Fibroblast of the aortic adventitia (primary cell): Measurements from ENCODE around the gene SETMAR. TPM values are rescaled to one million over a fixed set of nuclear protein-coding genes. Genes with fewer than 3 reads are reported as not detected.

ENCODE experiments used
- DNase-seq: peaks from one replicate; pipeline ENCODE4 v3.0.0-alpha.2; 2010; ENCODE audit warnings: low read depth
- H3K4me3 ChIP-seq: 2 replicates; pipeline ENCODE4 v1.5.1; 2011; ENCODE audit warnings: low read depth, mild to moderate bottlenecking, control low read depth, low read length, moderate library complexity
- CTCF ChIP-seq: IDR thresholded peaks from 2 replicates; pipeline ENCODE4 v1.5.1; 2011; ENCODE audit warnings: mild to moderate bottlenecking, low read length, control low read depth, inconsistent platforms; ENCODE audit not compliant: insufficient read depth
- total RNA-seq: library from RNA; depleted of rRNA; stranded (reverse); fragments of >200 nt; gene quantifications from 2 replicates; pipeline ENCODE4 v1.2.3, GENCODE V29; 2012; ENCODE audit warnings: low replicate concordance

Gene SETMAR
- total RNA-seq, 1 donor, result 12.6 TPM

- H3K4me3 ChIP-seq, result no peak overlapping the region
- no peak for TF ChIP-seq CTCF
- DNase-seq, result no peak
Observed at GRCh38 chr3:4311496-4311895, 8.3 kb downstream of the SETMAR start.

- no peak for TF ChIP-seq CTCF
- H3K4me3 ChIP-seq, result no peak overlapping the region
- DNase-seq, result no peak
Observed at GRCh38 chr3:4313606-4314293, 10.6 kb downstream of the SETMAR start.

GRCh38 chr3:4314688-4315087 is 11.5 kb downstream of the SETMAR start:
- no peak overlapping the region for H3K4me3 ChIP-seq
- peak; percentile 45 for TF ChIP-seq CTCF
- DNase-seq, result peak; percentile 9

- H3K4me3 ChIP-seq, result no peak overlapping the region
- peak; percentile 8 for DNase-seq
- TF ChIP-seq CTCF, result no peak
Observed at GRCh38 chr3:4320096-4320911, 17.1 kb downstream of the SETMAR start.

- no peak for TF ChIP-seq CTCF
- H3K4me3 ChIP-seq, result no peak overlapping the region
- DNase-seq, result no peak
Observed at GRCh38 chr3:4321732-4322131, 18.6 kb downstream of the SETMAR start.

- H3K4me3 ChIP-seq, result no peak overlapping the region
- DNase-seq, result peak; percentile 93
- TF ChIP-seq CTCF, result no peak
Observed at GRCh38 chr3:4322635-4323034, 19.5 kb downstream of the SETMAR start.
